ENCODE results near the gene UVRAG. TPM values are rescaled to one million over a fixed set of nuclear protein-coding genes. Genes with fewer than 3 reads are reported as not detected.

UVRAG gene
- total RNA-seq, 2 experiments from 2014 or later, result 18.2 to 19.9 TPM

DNA sequence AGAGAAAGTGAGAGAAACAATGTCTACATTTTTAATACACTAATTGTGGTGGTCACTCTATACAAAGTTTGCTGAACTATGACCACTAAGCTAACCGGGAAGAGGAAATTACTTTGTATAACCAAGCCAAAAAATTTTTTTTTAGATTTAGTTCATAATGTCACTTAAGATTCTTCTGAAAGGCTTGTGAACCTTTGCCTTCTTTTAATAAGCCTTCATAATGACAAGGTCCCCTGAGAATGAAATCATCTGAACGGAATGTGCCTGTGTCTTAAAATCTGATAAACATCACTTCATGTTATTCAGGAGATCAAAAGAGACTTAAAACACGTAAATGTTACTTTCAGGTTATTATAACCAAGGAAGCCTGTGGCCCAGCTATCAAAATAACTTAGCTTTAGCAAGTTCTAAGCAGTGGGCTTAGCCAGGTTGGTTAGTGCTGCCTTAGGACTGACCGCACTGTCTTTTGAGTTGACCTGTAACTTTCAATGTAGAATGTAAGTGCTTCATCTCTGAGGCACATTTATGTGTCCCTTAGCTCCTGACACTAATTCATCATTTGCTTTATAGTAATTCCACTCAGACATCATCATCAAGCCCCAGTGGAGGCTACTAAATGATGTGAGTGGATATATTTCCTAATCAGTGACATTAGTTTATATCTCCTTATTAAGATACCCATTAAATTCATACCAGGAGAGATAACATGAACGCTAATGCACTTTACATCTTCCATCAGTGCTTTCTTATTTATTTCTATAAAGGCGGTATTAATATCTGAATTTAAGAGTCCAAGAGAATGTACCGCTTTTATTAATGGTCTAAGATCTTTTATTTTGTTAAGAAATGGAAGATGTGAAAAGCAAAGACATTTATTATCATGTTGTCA lies 268.8 kb downstream of the UVRAG start:
- CTCF ChIA-PET, result no interaction called here
- Mint-ChIP-seq H3K9me3 (no peaks in the 10 kb centered on the region), H3K4me1 (no peaks in the 10 kb centered on the region), H3K27ac (no peak overlapping the region), H3K4me3 (no peak overlapping the region), H3K36me3 (ENCODE audit: low read depth) (peaks cover 3% of the 10 kb centered on the region), H3K27me3 (no peaks in the 10 kb centered on the region)
- POLR2A ChIA-PET, result no interaction called here
- no peak for DNase-seq

DNA sequence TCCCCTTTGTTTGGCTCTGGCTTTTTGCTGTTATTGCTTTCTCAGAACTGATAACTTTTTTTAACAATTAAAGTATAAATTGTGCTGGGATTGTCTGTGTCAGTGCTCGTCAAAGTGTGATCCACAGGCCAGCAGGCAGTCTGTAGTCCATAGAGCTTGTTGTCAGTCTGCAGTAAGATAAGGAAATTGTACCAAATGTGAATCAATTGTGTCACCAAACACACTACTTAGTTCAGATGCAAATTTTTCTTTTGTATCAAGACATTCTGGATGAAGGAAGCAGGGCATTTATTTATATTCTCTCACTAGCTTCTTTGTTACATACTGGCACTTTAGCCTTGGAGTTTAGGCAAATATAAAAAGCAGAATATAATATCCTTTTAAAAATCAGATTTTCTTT lies 270.3 kb downstream of the UVRAG start:
- Mint-ChIP-seq H3K9me3 (no peaks in the 10 kb centered on the region), H3K4me1 (no peaks in the 10 kb centered on the region), H3K27me3 (no peaks in the 10 kb centered on the region), H3K4me3 (no peak overlapping the region), H3K36me3 (ENCODE audit: low read depth) (peaks cover 3% of the 10 kb centered on the region), H3K27ac (no peak overlapping the region)
- CTCF ChIA-PET, result interaction anchor here (0.6 to 1.4 kb wide), 2 partner anchors 65 to 362 kb away, joined by 3 read pairs; no protein-coding TSS in a partner anchor
- POLR2A ChIA-PET, result no interaction called here
- no peak for DNase-seq

DNA sequence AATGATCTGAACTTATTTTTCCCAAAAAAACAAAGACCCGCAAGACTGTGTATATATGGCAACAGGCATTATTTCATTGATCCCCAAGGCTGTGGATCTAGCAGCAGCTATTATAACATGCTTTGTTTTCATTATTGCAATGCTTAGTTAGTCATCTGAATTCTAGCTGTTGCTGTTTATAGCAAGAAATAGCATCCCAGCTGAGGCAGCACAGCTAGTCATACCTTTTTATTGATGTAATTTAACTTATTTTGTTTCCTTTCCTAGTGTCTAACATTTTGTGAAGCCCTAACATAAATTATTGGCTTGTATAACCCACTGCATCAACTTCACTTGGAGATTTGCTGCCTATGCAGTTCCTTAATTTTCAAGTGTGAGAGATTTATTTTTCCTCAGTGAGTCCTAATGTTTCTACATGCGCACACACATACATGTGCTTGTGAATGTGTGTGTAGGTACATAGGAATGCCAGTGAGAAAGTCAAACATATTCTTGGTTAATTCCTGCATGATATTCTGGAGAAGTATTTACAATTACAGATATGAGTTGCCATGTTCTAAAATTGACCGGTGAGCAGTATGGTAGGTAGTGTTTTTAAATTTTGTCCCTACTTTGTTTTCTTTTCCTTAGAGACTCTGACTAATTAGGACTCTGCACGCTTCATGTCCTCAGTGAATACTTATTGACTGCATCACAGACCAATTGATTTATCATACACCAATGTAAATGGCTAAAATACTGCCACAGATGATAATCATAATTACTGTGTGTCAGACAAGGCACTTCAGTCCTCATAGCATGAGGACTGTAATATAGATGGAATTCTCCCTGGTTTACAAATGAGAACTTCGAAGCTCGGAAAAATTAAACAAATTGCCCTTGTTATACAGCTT lies 272.0 kb downstream of the UVRAG start:
- Mint-ChIP-seq H3K36me3 (ENCODE audit: low read depth) (peaks cover 3% of the 10 kb centered on the region), H3K27ac (no peak overlapping the region), H3K4me3 (no peak overlapping the region), H3K4me1 (no peaks in the 10 kb centered on the region), H3K27me3 (no peaks in the 10 kb centered on the region), H3K9me3 (no peaks in the 10 kb centered on the region)
- DNase-seq, result no peak
- POLR2A ChIA-PET, result no interaction called here
- CTCF ChIA-PET, result interaction anchor here (0.6 to 1.4 kb wide), 2 partner anchors 66 to 364 kb away, joined by 3 read pairs; no protein-coding TSS in a partner anchor

DNA sequence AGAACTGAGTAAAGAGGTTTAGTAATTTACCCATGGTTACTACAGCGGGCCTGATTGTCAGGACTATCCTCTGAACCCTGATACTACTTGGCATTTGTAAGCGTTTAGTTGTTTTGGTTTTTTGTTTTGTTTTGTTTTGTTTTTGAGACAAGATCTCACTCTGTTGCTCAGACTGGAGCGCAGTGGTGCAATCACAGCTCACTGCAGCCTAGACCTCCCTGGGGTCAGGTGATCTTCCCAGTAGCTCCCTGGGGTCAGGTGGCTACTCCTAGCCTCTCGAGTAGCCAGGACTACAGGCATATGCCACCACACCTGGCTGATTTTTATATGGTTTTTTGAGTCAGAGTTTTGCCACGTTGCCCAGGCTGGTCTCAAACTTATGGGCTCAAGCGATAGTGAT lies 272.7 kb downstream of the UVRAG start:
- ChIA-PET CTCF (interaction anchor here (0.6 kb wide), 1 partner anchor 65 kb away, joined by 3 read pairs; no protein-coding TSS in a partner anchor), POLR2A (no interaction called here)
- Mint-ChIP-seq H3K27ac (no peak overlapping the region), H3K4me1 (no peaks in the 10 kb centered on the region), H3K36me3 (ENCODE audit: low read depth) (peaks cover 3% of the 10 kb centered on the region), H3K27me3 (no peaks in the 10 kb centered on the region), H3K9me3 (no peaks in the 10 kb centered on the region), H3K4me3 (no peak overlapping the region)
- DNase-seq, result no peak

DNA sequence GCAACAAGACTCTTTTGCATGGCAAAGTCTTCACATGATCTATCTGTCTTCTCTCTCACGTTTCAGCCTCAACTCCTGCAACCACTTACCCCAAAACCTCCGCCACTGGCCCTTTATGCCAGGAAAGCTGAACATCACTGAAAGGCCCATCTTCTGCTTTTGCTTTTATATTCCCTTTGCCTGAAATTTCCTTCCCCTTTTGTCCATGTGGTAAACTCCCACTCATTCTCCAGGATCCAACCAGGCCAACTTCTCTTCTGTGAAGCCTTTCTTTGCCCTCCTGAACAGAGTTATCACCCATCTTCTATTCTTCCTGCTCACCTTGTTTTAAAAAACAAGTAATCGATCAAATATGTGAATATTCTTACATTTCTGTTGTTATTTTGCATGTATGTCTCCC lies 273.5 kb downstream of the UVRAG start:
- no peak for DNase-seq
- Mint-ChIP-seq H3K4me3 (no peak overlapping the region), H3K27ac (no peak overlapping the region), H3K36me3 (ENCODE audit: low read depth) (peaks cover 3% of the 10 kb centered on the region), H3K9me3 (peaks cover 2% of the 10 kb centered on the region), H3K4me1 (no peaks in the 10 kb centered on the region), H3K27me3 (no peaks in the 10 kb centered on the region)
- CTCF ChIA-PET, result no interaction called here
- POLR2A ChIA-PET, result no interaction called here

DNA sequence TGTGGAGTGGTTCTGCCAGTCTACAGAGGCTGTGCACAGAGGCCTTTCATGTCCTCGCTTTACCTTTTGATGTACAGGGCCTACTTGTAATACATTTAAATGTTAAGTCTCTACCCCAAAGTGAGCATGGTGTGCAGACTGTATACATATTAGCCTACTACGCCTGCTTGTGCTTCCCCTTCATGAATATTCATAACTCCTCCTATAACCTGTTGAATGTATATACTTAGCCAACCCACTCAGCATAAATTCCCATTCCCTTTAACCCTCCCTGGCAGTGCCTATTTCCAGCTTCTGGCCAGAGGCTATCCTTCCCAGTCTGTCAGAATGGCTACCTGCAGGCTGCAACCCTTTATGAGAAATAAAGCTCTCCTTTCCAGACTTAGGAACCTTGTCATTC lies 275.2 kb downstream of the UVRAG start:
- no peaks in the 10 kb centered on the region for H3K4me1 Mint-ChIP-seq
- DNase-seq, result no peak
- H3K27me3 Mint-ChIP-seq, result no peaks in the 10 kb centered on the region
- H3K36me3 Mint-ChIP-seq (ENCODE audit: low read depth), result peaks cover 3% of the 10 kb centered on the region
- no peak overlapping the region for H3K27ac Mint-ChIP-seq
- ChIA-PET POLR2A (no interaction called here), CTCF (no interaction called here)
- H3K9me3 Mint-ChIP-seq, result peaks cover 2% of the 10 kb centered on the region
- H3K4me3 Mint-ChIP-seq, result no peak overlapping the region

DNA sequence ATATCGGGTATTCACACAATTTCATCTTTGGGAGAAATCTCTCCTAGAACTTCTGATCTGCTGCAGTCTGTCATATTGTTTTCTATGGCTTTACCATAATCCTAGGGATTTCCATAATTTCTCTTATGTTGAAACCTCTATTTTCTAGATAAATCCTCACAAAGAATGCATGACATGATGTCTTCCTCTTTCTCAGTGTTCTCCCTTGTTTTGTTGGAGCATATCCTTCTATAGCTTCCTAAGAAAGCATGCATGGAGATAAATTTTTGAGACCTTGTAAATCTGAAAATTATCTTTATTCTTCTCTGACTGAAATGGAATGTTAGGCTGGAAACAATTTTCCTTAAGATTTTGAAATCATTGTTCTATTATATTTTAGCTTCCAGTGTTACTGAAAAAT lies 275.8 kb downstream of the UVRAG start:
- CTCF ChIA-PET, result no interaction called here
- Mint-ChIP-seq H3K4me3 (no peak overlapping the region), H3K27ac (no peak overlapping the region), H3K27me3 (no peaks in the 10 kb centered on the region), H3K9me3 (peaks cover 2% of the 10 kb centered on the region), H3K4me1 (no peaks in the 10 kb centered on the region), H3K36me3 (ENCODE audit: low read depth) (peaks cover 3% of the 10 kb centered on the region)
- no peak for DNase-seq
- POLR2A ChIA-PET, result no interaction called here

DNA sequence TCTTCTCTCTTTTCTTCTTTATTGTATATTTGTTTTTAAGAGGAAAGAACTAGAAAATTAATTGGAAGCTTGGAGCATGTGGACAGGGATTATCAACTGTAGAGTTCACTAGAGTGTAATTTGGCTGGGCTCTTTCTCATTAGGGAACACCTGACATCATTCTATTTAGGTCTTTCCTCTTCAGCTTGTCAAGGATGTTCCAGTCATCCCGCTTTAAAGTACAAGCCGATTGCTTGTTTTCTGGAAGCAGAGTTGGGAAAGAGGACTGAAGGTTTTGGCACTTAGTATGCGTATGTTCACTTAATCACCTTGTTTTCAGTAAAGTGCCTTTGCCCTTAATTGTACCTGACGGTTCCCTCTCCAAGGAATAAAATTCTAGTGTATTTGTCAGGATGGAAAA lies 279.7 kb downstream of the UVRAG start:
- no peaks in the 10 kb centered on the region for H3K36me3 Mint-ChIP-seq (ENCODE audit: low read depth)
- no peaks in the 10 kb centered on the region for H3K27me3 Mint-ChIP-seq
- no peaks in the 10 kb centered on the region for H3K4me1 Mint-ChIP-seq
- ChIA-PET POLR2A (no interaction called here), CTCF (no interaction called here)
- no peak for DNase-seq
- no peak overlapping the region for H3K27ac Mint-ChIP-seq
- H3K4me3 Mint-ChIP-seq, result no peak overlapping the region
- peaks cover 2% of the 10 kb centered on the region for H3K9me3 Mint-ChIP-seq

DNA sequence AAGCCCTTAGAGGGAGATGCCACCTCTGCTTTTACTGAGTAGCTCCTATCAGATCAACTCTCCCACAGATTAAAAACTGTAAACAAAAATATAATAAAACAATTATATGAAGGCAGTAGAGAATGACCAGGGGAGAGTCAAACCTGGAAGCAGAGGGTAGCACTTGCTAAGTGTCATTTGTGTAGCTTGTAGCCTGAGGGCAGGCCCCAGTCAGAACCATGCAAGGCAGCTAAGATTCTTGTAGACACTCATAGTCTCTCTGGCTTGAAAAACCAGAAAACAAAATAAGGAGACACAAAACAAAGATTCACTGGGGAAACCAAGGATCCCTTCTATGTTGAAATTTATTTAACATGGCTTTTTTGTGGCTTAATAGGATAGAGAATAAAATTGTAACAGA lies 280.9 kb downstream of the UVRAG start:
- H3K9me3 Mint-ChIP-seq, result peaks cover 2% of the 10 kb centered on the region
- H3K4me3 Mint-ChIP-seq, result no peak overlapping the region
- ChIA-PET CTCF (interaction anchor here (0.7 to 1.6 kb wide), 4 partner anchors 13 to 279 kb away, joined by 3 to 8 read pairs (median 5); no protein-coding TSS in a partner anchor), POLR2A (no interaction called here)
- H3K36me3 Mint-ChIP-seq (ENCODE audit: low read depth), result no peaks in the 10 kb centered on the region
- H3K27me3 Mint-ChIP-seq, result no peaks in the 10 kb centered on the region
- no peak for DNase-seq
- no peak overlapping the region for H3K27ac Mint-ChIP-seq
- no peaks in the 10 kb centered on the region for H3K4me1 Mint-ChIP-seq

DNA sequence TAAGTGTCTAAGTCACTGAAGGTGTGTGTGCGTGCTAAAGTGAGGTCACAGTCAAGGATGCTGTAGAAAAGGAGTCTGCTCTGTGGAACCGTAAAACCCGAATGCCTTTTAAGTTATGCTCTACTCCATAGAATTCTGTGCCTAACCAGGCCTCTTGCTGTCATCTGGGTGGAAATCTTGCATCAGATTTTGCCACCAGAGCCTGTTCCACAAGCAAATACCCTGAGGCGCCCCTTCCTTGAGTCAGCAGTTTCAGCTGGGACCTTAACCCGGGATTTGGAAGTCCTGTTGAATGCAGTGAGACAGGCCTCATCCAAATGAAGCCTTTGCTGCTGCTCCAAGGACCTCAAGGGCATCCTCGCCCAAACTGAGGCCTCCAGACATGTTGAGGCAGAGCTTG lies 281.5 kb downstream of the UVRAG start:
- Mint-ChIP-seq H3K4me1 (no peaks in the 10 kb centered on the region), H3K9me3 (peaks cover 2% of the 10 kb centered on the region), H3K27me3 (no peaks in the 10 kb centered on the region), H3K4me3 (no peak overlapping the region), H3K36me3 (ENCODE audit: low read depth) (no peaks in the 10 kb centered on the region), H3K27ac (no peak overlapping the region)
- ChIA-PET CTCF (interaction anchor here (1.6 kb wide), 1 partner anchor 56 kb away, joined by 8 read pairs; no protein-coding TSS in a partner anchor), POLR2A (no interaction called here)
- no peak for DNase-seq

DNA sequence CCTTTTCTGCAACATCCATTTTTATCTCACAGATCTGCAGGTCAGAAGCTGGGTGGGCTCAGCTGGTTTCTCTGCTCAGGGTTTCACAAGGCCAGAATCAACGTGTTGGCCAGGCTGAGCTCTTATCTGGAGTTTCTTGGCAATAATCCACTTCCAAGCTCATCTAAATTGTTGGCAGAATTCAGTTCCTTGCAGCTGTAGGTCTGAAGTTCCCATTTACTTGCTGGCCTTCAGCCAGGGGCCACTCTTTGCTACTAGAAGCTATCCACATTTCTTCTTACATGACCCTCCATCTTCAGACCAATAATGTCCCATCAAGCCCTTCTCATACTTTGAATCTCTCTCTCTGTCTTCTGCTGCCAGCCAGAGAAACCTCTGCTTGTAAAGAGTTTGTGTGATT lies 287.8 kb downstream of the UVRAG start:
- H3K4me3 Mint-ChIP-seq, result no peak overlapping the region
- ChIA-PET POLR2A (no interaction called here), CTCF (no interaction called here)
- no peaks in the 10 kb centered on the region for H3K4me1 Mint-ChIP-seq
- DNase-seq, result no peak
- no peaks in the 10 kb centered on the region for H3K36me3 Mint-ChIP-seq (ENCODE audit: low read depth)
- H3K27ac Mint-ChIP-seq, result no peak overlapping the region
- no peaks in the 10 kb centered on the region for H3K9me3 Mint-ChIP-seq
- H3K27me3 Mint-ChIP-seq, result no peaks in the 10 kb centered on the region

DNA sequence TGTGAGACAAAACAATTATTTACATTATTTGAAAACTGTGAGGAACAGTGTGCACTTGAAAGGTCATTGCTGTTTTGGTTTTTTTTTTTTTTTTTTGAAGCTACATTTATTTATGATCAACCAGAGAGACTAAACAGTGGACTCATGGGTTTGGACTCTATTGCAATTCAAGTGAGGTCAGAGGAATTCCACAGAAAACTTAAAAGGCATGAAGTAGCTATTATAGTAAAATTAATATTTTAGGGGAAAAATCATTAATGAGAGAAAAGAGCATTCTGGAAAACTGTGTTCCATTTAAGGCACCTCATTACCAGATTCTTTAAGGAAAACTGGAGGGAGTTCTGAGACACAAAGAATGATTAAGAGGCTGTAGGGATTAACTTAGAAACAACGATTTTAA lies 288.4 kb downstream of the UVRAG start:
- H3K36me3 Mint-ChIP-seq (ENCODE audit: low read depth), result no peaks in the 10 kb centered on the region
- no peak overlapping the region for H3K4me3 Mint-ChIP-seq
- H3K27me3 Mint-ChIP-seq, result no peaks in the 10 kb centered on the region
- H3K27ac Mint-ChIP-seq, result no peak overlapping the region
- H3K9me3 Mint-ChIP-seq, result no peaks in the 10 kb centered on the region
- H3K4me1 Mint-ChIP-seq, result no peaks in the 10 kb centered on the region
- ChIA-PET CTCF (no interaction called here), POLR2A (no interaction called here)
- DNase-seq, result no peak

DNA sequence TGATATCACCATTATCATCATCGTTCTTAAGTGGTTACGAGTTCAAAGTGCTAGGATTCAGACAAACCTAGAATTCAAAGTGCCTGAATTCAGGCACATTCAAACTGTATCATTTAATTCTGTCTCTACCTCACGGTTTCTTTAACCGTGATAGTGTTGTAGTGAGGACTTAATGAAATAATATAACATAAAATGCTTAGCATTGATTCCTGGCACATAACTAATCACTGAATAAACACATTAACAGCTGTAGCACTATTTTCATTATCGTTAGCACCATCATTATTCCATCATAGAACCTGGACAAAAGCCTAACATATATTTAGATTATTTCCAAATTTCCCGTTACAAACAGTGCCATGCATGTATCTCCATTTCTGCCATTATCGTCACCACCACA lies 289.3 kb downstream of the UVRAG start:
- DNase-seq, result no peak
- Mint-ChIP-seq H3K9me3 (no peaks in the 10 kb centered on the region), H3K27ac (no peak overlapping the region), H3K4me3 (no peak overlapping the region), H3K4me1 (no peaks in the 10 kb centered on the region), H3K27me3 (no peaks in the 10 kb centered on the region), H3K36me3 (ENCODE audit: low read depth) (no peaks in the 10 kb centered on the region)
- POLR2A ChIA-PET, result no interaction called here
- CTCF ChIA-PET, result no interaction called here
